GM19467 (cell line): ENCODE data around the gene NOP53.
"Not testable (repeated sequence)": the region's sequence is repeated elsewhere in the genome, so short reads cannot be mapped to it uniquely, and the experiment has no call there.

ENCODE experiments used
- ATAC-seq: cut with Tn5 transposase; IDR thresholded peaks from one replicate; pipeline ENCODE4 v1.9.1; 2021; ENCODE audit warnings: mild to moderate bottlenecking, moderate library complexity; ENCODE audit not compliant: unreplicated experiment

Gene NOP53

DNA sequence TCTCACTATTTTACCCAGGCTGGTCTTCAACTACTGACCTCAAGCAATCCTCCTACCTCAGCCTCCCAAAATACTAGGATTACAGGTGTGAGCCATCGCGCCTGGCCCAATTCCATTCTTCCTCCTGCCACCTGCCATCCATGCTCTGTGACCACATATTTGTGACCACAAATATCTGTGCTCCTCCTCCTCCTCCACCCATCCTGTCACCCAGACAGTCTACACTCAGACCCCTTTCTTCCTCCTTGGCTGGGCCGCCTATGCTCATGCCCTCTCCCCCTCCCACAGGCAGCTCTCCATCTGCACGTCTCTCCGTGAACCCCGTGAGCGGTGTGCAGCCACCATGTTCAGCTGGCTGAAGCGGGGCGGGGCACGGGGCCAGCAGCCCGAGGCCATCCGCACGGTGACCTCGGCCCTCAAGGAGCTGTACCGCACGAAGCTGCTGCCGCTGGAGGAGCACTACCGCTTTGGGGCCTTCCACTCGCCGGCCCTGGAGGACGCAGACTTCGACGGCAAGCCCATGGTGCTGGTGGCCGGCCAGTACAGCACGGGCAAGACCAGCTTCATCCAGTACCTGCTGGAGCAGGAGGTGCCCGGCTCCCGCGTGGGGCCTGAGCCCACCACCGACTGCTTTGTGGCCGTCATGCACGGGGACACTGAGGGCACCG, 28.9 kb upstream of the NOP53 start:
- no peak for ATAC-seq

DNA sequence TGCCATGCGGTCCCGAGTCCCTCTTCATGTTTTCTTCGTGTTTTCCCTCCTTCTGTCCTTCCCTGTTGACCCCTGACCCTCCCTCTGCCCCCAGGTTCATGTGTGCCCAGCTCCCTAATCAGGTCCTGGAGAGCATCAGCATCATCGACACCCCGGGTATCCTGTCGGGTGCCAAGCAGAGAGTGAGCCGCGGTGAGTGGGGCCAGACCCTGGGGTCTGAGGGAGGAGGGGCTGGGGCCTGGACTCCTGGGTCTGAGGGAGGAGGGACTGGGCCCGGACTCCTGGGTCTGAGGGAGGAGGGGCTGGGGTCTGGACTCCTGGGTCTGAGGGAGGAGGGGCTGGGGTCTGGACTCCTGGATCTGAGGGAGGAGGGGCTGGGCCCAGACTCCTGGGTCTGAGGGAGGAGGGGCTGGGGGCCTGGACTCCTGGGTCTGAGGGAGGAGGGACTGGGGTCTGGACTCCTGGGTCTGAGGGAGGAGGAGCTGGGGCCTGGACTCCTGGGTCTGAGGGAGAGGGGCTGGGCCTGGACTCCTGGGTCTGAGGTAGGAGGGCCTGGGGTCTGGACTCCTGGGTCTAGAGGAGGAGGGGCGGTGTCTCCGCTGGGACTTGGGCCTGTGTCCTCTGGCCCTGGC, 26.8 kb upstream of the NOP53 start:
- not testable (repeated sequence) for ATAC-seq

DNA sequence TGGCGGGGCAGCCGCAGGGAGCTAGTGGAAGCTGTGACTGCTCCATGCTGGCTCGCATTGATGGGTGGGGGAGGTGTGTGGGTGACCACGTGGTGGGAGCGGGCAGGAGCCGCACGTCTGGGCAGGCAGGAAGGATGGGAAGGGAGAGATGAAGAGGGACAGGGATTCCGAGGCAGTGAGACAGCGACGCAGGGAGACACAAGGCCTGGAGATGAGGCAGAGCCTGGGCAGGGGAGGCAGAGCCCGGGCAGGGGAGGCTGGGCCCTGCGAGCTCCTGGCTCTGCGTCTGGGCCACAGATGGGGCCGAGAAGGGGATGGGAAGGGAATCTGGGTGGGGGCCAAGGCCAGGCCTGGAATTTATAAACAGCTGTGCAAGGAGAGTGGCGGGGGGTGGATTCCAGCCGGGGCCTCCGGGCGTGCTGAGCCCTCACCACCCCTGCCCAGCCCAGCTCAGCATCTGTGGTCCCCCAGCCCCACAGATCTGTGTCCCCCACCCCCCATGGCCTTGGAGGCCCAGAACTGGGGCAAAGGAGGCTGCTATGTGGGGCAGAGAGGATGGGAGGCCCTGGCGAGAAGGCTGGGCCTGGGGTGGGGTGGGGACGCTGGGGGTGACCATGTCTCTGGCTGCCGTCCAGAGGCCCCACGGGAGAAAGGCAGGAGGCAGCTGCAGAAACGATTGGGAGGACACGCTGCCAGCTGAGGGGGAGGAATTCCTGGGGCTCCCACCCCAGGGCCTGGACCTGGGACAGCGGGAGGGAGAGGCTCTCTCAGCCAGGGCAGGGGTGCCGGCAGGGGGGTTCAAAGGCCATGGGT, 26.1 kb upstream of the NOP53 start:
- ATAC-seq = no peak

DNA sequence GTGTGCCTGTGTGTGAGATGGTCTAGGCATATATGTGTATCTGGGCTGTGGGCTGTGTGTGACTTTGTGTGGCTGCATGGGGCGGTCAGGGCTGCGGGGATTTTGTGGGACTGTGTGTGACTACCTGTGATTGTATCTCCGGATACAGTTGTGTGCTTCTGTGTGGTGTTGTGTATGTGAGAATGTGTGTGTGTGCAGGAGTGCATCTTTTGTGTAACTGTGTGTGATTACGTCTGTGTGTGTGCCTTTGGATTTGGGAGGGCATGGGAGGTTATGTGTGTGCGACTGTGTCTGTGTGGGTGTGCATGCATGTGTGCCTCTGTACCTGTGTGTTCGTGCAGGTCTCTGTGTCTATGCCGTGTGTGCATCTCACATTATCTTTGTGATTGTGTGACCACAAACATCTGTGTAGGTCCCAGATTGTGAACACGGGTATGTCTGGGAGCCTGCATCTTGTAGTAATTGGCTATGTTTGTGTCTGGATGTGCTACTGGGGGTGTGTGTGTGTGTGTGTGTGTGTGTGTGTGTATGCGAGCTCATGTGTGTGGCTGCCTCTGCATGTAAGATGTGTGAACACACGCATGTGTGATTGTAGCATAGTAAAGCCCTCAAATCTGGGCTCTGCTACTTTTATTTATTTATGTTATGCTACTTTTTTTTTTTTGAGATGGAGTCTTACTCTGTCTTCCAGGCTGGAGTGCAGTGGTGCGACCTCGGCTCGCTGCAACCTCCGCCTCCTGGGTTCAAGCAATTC, 24.5 kb upstream of the NOP53 start:
- ATAC-seq = no peak

DNA sequence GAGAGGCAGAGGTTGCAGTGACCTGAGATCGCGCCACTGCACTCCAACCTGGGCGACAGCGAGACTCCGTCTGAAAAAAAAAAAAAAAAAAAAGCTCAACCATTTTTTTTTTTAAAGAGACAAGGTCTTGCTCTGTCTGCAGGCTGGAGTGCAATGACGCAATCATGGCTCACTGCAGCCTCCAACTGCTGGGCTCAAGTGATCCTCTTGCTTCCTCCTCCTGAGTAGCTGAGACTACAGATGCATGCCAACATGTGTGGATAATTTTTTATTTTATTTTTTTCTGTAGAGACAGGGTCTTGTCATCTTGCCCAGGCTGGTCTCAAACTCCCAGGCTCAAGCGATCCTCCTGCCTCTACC, 21.8 kb upstream of the NOP53 start:
- ATAC-seq = no peak

DNA sequence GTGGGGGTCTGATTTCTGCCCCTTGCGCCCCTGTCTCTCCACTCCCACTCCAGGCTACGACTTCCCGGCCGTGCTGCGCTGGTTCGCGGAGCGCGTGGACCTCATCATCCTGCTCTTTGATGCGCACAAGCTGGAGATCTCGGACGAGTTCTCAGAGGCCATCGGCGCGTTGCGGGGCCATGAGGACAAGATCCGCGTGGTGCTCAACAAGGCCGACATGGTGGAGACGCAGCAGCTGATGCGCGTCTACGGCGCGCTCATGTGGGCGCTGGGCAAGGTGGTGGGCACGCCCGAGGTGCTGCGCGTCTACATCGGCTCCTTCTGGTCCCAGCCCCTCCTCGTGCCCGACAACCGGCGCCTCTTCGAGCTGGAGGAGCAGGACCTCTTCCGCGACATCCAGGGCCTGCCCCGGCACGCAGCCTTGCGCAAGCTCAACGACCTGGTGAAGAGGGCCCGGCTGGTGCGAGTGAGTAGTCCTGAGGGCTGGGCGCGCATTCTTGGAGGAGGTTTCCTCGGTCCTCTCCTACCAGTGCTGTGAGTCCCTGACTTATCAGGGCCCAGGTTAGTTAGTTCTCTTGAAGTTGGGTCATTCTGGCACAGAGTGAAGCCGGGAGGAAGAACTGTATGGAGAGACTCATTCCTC, 19.5 kb upstream of the NOP53 start:
- ATAC-seq = no peak

DNA sequence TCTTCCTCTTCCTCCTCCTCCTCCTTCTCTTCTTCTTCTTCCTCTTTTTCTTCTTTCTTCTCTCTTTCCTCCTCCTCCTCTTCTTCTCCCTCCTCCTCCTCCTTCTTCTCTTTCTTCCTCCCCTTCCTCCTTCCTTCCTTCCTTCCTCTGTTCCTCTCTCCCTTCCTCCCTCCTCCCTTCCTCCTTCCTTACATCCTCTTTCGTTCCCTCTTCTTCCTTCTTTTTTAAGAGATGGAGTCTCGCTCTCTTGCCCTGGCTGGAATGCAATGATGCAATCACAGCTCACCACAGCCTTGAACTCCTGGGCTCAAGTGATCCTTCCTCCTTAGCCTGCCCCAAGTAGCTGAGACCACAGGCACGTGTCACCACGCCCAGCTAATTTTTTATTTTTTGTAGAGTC, 18.9 kb upstream of the NOP53 start:
- no peak for ATAC-seq

DNA sequence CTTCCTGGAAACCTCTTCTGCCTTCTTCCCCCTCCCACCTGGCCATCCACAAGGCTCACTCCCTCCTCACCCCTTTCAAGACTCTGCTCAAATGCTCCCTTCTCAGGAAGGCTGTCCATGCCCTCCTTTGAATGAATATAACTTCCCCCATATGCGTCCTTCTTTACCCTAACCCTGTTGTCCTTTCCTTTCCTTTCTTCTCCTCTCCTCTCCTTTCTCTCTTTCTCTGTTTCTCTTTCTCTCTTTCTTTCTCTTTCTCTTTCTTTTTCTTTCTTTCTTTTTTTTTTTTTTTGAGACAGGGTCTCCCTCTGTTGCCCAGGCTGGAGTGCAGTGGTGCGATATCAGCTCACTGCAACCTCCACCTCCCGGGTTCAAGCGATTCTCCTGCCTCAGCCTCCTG, 17.1 kb upstream of the NOP53 start:
- ATAC-seq = not testable (repeated sequence)

DNA sequence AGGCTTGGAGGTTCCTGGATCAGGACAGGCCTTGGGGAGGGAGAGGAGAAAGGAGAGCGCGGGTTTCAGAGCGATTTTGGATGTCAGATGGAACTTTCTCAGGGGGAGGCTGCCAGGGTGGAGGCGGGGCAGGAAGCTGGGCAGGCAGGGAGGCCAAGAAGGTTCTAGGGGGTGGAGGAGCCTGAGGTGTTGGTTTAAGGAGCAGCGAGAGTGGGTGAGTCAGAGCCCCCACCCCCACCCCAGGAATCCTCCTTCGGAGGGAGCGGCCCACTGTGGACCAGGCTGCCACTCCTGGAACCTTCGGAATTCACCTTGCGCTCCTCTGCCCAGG, 15.9 kb upstream of the NOP53 start:
- no peak for ATAC-seq

DNA sequence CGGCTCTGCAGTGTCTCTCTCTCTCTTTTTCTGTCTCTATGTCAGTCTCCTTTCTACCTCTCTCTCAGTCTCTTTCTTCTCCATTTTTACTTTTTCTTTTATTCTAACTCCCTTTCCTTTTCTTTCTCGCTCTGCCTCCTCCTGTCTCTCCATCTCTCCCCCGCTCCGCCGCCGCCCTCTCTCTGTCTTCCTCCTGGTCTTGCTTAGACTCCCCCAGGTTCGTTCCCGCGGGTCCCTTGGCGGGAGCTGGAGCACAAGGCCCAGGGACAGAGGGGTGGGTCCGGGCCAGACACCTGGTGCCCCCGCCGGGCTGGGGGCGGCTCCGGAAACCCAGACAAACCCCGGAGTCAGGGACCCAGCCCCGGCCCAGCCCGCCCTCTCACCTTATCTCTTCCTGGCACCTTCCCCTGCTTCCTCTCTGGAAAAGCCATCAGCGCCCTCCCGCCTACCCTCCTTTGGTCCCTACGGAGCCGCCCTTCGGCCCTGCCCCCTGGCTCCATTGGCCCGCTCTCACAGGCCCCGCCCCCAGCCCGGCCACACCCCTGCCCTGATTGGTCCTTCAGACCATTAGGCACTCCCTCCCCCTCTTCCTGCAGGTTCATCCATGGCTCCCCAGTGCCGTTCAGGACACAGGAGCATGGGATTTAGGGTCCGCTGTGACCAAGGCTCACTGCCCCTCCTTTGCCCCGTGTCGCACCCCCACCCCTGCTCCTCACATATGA, 15.4 kb upstream of the NOP53 start:
- ATAC-seq = no peak

DNA sequence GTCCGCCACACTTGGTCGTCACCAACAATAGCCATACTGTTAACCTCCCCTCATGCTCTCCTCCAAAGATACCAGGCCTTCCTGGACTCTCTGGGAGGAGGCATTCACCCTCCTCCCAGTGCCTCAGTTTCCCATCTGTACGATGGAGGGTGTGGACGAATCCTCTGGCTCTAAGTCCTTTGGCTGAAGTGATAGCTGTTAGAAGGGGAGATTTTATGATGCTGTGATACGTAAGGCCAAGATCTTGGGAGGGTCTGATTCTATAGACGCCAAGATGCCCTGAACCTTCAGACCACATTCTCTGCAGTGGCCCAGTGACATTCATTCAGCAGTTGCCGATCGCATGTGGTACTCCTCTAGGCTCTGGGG, 14.8 kb upstream of the NOP53 start:
- ATAC-seq = no peak

DNA sequence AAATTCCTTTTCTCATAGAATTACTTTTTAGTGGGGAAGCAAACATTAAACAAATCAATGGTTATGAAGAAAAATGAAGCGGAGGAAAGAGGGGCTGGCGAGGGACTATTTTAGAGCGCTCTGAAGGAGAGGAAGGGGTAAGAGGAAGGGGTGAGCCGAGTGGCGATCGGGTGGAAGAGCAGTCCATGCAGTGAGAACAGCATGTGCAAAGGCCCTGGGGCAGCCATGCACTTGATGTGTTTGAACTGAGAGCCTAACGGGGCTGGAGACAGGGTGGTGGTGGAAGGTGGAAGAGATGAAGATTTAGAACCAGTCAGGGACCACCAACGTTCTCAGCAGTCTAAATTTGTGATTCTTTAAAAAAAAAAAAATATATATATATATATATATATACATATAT, 14.4 kb upstream of the NOP53 start:
- ATAC-seq = no peak

DNA sequence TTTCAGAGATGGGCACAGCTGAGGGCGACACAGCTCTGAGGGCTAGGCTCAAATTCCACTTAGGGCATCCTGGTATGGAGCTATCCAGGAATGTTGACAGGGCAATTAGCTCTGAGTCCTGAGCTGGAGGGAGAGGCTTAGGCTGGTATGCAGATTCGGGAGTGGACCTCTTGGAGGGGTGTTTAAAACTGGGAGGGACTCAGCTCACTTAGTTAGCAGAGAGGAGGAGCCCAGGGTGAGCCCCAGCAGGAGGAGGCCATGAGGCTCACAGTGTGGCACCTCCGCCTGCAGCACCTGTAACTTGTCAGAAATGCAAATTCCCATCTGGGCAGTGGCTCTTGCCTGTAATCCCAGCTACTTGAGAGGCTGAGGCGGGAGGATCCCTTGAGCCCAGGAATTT, 10.2 kb upstream of the NOP53 start:
- no peak for ATAC-seq

DNA sequence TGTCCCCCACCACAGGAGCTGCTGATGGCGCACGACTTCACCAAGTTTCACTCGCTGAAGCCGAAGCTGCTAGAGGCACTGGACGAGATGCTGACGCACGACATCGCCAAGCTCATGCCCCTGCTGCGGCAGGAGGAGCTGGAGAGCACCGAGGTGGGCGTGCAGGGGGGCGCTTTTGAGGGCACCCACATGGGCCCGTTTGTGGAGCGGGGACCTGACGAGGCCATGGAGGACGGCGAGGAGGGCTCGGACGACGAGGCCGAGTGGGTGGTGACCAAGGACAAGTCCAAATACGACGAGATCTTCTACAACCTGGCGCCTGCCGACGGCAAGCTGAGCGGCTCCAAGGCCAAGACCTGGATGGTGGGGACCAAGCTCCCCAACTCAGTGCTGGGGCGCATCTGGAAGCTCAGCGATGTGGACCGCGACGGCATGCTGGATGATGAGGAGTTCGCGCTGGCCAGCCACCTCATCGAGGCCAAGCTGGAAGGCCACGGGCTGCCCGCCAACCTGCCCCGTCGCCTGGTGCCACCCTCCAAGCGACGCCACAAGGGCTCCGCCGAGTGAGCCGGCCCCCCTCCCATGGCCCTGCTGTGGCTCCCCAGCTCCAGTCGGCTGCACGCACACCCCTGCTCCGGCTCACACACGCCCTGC, 4.4 kb upstream of the NOP53 start:
- no peak for ATAC-seq

DNA sequence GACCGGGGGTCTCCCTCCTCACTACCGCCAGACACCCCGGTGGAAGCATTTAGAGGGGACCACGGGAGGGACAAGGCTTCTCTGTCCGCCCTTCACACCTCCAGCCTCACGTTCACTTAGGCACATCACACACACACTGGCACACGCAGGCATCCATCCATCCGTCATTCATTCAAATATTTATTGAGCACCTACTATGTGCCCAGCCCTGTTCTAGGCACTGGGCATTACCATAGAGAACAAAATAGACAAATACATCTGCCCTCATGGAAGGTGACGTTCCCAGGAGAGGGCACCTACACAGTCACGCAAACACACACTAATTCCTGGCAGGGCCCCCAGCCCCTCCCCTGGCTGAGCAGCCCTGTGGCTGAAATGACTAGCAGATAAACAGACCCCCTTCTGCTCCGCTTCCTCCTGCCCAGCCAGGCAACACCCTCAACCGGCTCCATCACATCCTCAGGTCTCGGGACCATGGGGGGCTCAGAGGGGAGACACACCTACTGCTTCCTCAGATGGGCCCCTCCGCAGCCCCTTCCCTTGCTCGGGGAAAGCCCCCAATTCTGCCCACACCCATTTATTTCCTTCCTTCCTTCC, 3.7 kb upstream of the NOP53 start:
- no peak for ATAC-seq

DNA sequence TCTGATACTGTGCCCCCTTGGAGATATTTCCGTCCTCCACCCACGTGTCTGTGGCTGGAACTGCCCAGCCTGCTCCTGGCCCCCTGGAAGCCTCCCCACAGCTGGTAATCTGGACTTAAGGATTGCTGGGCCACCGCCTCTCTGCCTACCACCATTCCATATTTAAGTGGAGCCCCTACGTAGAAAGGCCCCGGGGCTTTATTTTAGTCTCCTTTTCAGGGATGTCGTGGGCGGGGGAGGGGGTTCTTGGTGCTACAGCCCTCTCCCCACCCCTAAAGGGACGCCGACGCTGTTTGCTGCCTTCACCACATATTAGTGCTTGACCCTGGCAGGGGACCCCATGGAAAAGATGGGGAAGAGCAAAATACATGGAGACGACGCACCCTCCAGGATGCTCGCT, 2.7 kb upstream of the NOP53 start:
- ATAC-seq = no peak

DNA sequence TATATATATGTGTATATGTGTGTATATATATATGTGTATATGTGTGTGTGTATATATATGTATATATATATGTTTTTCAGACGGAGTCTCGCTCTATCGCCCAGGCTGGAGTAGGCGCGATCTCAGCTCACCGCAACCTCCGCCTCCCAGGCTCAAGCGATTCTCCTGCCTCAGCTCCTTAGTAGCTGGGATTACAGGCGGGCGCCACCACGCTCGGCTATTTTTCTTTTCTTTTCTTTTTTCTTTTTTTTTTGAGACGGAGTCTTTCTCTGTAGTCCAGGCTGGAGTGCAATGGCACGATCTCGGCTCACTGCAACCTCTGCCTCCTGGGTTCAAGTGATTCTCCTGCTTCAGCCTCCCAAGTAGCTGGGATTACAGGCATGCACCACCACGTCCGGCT, 783 bp downstream of the NOP53 start:
- not testable (repeated sequence) for ATAC-seq

DNA sequence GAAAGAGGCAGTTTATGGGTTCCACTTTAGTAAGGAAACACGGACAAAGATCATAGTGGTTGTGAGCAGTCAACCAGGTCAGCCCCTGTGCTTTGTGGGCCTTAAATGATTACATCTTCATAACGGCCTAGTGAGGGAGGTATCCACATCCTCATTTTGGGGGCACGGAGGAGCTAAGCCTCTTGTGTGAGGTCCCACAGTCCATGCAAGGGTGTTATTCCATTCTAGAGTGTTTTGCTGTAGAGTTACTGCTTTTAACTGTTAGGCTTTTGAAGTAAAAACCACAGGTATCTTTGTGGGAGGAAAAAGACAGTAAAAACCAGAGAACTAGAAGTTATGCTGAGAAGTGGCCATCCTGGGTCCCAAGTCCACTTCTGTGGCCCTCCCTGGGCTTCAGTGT, 4.0 kb downstream of the NOP53 start:
- ATAC-seq = no peak

DNA sequence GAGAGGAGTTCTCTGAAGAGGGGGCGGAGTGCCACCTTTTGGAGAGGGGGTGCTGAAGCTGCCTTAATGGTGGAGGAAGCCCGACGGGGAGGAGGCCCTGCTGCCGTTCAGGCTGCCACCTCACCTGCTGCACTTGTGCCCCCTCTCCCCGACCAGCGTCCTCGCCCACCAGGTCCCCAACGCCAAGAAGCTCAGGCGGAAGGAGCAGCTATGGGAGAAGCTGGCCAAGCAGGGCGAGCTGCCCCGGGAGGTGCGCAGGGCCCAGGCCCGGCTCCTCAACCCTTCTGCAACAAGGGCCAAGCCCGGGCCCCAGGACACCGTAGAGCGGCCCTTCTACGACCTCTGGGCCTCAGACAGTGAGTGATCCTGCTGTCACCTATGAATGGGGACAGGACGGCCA, 5.4 kb downstream of the NOP53 start:
- no peak for ATAC-seq
